ENCODE results near the gene PDE6A.

The PDE6A gene

GRCh38 chr5:149907828-149908227, 36.8 kb downstream of the PDE6A start:
- no peak for DNase-seq (ENCODE audit: low read depth)
- TF ChIP-seq, protein P1, sequence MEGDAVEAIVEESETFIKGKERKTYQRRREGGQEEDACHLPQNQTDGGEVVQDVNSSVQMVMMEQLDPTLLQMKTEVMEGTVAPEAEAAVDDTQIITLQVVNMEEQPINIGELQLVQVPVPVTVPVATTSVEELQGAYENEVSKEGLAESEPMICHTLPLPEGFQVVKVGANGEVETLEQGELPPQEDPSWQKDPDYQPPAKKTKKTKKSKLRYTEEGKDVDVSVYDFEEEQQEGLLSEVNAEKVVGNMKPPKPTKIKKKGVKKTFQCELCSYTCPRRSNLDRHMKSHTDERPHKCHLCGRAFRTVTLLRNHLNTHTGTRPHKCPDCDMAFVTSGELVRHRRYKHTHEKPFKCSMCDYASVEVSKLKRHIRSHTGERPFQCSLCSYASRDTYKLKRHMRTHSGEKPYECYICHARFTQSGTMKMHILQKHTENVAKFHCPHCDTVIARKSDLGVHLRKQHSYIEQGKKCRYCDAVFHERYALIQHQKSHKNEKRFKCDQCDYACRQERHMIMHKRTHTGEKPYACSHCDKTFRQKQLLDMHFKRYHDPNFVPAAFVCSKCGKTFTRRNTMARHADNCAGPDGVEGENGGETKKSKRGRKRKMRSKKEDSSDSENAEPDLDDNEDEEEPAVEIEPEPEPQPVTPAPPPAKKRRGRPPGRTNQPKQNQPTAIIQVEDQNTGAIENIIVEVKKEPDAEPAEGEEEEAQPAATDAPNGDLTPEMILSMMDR (IDR thresholded peaks at IDR 0.05; ENCODE audit: insufficient read depth, low read depth, low read length, missing control alignments) = no peak
- no peak overlapping the region for H3K4me3 ChIP-seq (ENCODE audit: low read depth, low read length)

- DNase-seq (ENCODE audit: low read depth) = no peak
- H3K4me3 ChIP-seq (ENCODE audit: low read depth, low read length) = no peak overlapping the region
- TF ChIP-seq, protein P1 (IDR thresholded peaks at IDR 0.05; ENCODE audit: insufficient read depth, low read depth, low read length, missing control alignments) = no peak
Measured at GRCh38 chr5:149904977-149905376, 39.6 kb downstream of the PDE6A start.

GRCh38 chr5:149904293-149904886, 40.2 kb downstream of the PDE6A start:
- TF ChIP-seq, protein P1 (IDR thresholded peaks at IDR 0.05; ENCODE audit: insufficient read depth, low read depth, low read length, missing control alignments) = no peak
- DNase-seq (ENCODE audit: low read depth) = no peak
- H3K4me3 ChIP-seq (ENCODE audit: low read depth, low read length) = no peak overlapping the region

- no peak overlapping the region for H3K4me3 ChIP-seq (ENCODE audit: low read depth, low read length)
- no peak for DNase-seq (ENCODE audit: low read depth)
- TF ChIP-seq, protein P1 (IDR thresholded peaks at IDR 0.05; ENCODE audit: insufficient read depth, low read depth, low read length, missing control alignments) = no peak
Measured at GRCh38 chr5:149903404-149903803, 41.2 kb downstream of the PDE6A start.

GRCh38 chr5:149902177-149902576, 42.4 kb downstream of the PDE6A start:
- no peak for DNase-seq (ENCODE audit: low read depth)
- TF ChIP-seq, protein P1 (IDR thresholded peaks at IDR 0.05; ENCODE audit: insufficient read depth, low read depth, low read length, missing control alignments) = no peak
- no peak overlapping the region for H3K4me3 ChIP-seq (ENCODE audit: low read depth, low read length)

GRCh38 chr5:149901511-149901910, 43.1 kb downstream of the PDE6A start:
- no peak overlapping the region for H3K4me3 ChIP-seq (ENCODE audit: low read depth, low read length)
- no peak for DNase-seq (ENCODE audit: low read depth)
- TF ChIP-seq, protein P1 (IDR thresholded peaks at IDR 0.05; ENCODE audit: insufficient read depth, low read depth, low read length, missing control alignments) = no peak

DNA sequence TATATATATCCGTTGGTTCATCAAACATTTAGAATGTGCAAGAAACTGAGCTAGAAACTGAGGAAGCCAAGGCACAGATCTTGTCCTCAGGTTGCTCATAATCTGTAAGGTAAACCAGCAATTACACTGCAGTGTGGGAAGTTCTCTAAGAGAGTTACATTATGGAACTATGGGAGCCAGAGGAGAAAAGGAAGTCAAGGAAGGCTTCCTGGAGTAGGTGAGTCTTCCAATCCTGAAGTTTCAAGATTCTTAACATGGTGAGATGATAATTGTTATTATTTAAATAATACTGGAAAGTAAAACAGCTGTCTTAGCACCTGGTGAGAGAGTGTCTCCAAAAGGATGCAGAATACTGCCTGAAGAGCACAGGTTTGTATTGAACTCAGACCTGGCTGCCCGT, 44.2 kb downstream of the PDE6A start:
- TF ChIP-seq, protein P1 (IDR thresholded peaks at IDR 0.05; ENCODE audit: insufficient read depth, low read depth, low read length, missing control alignments) = no peak
- DNase-seq (ENCODE audit: low read depth) = no peak
- H3K4me3 ChIP-seq (ENCODE audit: low read depth, low read length) = no peak overlapping the region
